LNCAP (cell line): ENCODE data around the gene AP1S1.

Experiments
- TF ChIP-seq, protein P1 (sequence below): fragments of 450-650 bp; IDR thresholded peaks from 2 replicates; pipeline ENCODE4 v1.5.1; 2017; ENCODE audit warnings: mild to moderate bottlenecking

Gene AP1S1

DNA sequence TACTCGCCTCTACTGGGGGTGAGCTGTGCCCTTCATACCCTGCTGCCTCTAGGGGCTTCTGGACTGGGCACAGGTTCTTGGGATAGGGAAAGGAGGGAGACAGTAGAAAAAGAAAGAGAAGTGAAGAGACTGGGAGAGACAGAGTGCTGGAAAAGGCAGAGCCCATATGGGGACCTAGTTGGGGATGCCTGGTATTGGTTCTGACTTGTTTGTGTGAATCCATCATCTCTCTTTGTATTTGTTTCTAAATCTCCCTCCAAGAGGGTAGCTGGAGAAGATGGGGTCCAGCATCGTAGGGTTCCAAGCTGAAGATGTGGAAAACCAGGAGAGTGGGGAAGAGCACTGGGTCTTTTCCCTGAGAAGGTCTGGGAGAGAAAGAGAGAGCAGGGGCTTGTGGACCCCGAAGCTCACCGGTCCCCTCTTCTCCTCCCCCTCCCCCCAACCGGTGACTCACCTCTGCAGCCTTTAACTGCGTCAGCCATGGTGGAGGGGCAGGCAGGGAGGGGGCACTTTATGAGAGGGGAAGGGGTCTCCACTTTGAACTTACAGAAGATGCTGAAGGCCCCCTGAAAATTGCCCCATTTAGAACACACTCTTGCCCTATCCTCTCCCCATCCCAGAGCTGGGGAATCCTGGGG, 14.3 kb downstream of the AP1S1 start:
- TF ChIP-seq, protein P1, sequence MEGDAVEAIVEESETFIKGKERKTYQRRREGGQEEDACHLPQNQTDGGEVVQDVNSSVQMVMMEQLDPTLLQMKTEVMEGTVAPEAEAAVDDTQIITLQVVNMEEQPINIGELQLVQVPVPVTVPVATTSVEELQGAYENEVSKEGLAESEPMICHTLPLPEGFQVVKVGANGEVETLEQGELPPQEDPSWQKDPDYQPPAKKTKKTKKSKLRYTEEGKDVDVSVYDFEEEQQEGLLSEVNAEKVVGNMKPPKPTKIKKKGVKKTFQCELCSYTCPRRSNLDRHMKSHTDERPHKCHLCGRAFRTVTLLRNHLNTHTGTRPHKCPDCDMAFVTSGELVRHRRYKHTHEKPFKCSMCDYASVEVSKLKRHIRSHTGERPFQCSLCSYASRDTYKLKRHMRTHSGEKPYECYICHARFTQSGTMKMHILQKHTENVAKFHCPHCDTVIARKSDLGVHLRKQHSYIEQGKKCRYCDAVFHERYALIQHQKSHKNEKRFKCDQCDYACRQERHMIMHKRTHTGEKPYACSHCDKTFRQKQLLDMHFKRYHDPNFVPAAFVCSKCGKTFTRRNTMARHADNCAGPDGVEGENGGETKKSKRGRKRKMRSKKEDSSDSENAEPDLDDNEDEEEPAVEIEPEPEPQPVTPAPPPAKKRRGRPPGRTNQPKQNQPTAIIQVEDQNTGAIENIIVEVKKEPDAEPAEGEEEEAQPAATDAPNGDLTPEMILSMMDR, result no peak

DNA sequence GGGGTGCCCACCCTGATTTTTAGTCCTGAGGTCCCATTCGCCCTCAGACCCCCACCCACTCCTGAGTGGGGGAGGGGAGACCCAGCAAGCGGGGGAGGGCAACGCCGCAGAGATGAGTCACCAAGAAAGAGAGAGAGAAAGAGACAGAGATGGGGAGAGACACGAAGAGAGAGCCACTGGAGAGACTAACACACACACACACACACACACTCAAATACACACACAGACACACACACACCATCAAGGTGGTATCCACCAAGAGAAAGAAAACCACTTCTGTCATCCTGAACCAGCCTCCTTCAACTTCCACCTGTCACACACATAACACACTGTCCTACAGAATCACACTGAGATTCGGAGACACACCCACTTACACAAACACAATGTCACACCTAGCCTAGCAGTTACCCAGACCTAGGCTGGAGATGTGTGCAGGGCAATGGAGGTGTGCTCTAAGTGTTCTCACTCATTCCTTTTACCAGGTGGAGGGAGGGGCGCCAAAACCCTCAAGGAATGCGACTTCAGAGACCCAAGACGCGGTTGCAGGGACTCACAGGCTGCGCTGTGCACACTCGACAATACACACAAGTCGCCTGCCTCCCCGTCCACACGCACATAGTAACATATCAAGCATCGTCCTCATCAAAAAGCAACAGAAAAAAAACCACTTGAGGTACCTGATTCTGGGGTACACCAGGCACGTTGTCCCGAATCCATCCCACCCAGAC, 15.0 kb downstream of the AP1S1 start:
- TF ChIP-seq, protein P1, result no peak

DNA sequence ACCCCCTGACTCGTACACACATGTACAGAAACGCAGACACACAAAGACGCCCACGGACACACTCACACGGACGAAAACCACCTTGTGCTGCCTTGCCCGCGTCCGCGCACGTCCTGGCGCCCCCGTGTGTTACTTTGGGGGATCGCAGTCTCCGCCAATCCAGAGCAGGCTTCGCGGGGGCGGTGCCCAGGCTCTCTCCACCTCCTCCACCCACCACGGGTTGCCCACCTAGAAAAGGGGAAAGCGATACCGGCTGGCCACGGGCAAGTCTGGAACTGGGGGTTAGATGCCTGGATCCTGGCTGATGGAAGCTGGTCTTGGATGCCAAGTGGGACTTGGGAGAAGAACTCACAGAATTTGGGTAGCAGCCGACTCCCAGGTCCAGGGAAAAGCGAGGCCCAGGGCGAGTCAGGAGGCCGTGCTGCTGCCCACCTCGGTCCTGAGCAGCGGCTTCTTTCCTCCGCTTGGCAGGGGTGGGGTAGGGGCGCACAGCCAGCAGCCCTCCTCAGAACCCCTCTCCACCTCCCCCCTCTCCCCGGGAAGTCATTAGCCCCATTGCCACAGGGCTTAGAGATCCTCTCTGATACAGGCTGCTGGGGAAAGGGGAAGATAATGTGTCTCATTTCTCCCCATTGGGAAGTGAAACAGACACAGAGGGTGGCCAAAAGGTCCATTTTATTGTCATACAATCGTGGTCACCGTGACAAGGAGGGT, 15.7 kb downstream of the AP1S1 start:
- TF ChIP-seq, protein P1, result peak; percentile 97

DNA sequence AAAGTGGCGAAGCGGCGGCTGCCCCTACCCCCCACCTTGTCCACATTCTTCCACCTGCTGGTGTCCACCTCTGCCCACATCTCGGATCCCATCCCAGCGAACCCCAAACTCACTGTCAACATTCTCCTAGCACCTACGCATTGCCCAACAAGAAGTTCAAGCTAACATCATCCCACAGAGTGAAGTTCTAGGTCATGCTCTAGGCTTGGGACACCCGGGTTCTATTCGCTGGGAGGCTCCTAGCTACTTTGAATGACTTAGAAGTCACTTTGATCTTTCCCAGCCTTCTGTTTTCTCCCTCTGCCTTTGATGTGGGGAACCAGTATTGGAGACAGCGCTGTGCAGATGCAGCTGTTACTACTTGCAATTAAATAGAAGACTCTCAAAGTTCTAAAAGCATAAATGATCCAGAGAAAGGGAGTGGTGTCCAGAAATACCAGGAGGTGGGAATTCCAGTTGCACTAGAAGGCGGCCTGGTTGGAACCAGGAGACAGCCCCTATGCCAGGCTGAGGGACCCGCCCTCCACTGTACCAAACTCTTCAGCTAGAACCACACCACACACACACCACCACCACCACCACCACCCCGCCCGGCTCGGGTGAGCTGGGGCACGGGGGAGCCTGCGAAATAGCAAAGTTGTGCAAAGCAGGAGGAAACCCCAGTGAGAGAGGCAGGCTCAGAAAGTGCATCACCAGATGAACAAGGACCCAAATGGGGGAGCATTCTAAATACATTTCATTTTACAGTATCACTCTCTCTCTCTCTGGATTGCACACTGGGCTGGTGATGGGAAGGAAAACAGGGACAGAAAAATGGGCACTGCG, 16.6 kb downstream of the AP1S1 start:
- TF ChIP-seq, protein P1, result no peak

DNA sequence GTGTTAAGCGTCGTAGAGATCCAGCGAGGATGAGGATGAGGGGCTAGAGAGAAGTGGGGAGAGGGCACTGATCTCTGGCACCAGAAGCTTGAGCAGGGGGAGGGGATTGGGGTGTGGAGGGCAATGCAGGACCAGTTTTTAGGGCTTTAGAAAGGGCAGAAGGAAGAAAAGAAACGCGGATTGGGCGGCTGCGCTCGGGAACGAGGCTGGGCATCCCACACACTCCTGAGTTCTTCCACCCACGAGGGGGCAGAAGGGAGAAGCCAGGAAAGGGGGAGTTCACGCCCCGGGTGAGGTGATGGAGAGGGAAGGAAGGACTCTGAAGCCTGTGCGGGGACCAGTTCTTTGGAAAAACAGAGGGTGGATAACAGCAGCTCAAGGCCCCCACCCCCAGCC, 17.2 kb downstream of the AP1S1 start:
- TF ChIP-seq, protein P1, result peak; percentile 19; the same call in 1 of the 2 replicates

DNA sequence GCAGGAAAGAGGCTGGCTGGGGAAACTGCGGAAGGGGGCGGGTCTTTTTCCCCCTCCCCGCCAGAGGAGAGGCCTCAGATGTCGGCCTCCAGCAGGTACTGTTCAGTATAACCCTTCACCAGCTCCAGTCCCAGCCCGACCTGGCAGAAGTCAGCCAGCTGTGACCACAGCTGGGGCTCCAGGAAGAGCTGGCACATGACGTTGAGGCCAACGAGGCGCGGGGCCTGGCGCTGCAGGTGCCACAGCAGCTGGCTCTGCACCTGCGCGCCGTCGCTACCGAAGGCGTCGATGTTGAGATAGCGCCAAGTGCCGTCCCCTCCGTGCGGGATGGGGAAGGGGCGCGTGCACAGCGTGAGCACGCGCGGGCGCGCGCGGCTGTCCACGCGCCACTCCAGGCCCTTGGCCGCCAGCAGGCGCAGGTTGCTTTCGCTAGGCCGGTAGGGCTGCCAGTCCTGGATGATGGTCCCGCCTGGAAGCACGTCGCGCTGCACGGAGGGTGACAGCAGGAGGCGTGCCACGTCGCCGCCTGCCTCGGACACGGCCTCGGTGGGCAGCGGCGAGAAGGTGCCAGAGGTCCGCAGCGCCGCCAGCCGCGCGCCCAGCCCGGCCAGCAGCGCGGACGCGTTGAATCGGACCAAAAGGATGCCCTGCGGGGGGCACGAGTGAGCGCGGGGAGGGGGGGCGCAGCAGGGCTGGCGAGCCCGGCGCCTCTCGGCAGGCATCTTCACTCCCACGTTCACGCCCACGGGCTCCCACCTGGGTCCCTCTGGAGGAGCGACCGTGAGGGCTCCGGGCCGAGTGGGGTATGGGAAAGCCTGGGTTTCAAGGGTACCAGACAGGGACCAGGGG, 18.0 kb downstream of the AP1S1 start:
- TF ChIP-seq, protein P1, result no peak
